ENCODE data around the gene CSNK1D. TPM values are rescaled to one million over a fixed set of nuclear protein-coding genes. Genes with fewer than 3 reads are reported as not detected.

Gene CSNK1D
- total and polyA plus RNA-seq, 2 experiments from 2014 or later = 55.3 to 66.4 TPM

DNA sequence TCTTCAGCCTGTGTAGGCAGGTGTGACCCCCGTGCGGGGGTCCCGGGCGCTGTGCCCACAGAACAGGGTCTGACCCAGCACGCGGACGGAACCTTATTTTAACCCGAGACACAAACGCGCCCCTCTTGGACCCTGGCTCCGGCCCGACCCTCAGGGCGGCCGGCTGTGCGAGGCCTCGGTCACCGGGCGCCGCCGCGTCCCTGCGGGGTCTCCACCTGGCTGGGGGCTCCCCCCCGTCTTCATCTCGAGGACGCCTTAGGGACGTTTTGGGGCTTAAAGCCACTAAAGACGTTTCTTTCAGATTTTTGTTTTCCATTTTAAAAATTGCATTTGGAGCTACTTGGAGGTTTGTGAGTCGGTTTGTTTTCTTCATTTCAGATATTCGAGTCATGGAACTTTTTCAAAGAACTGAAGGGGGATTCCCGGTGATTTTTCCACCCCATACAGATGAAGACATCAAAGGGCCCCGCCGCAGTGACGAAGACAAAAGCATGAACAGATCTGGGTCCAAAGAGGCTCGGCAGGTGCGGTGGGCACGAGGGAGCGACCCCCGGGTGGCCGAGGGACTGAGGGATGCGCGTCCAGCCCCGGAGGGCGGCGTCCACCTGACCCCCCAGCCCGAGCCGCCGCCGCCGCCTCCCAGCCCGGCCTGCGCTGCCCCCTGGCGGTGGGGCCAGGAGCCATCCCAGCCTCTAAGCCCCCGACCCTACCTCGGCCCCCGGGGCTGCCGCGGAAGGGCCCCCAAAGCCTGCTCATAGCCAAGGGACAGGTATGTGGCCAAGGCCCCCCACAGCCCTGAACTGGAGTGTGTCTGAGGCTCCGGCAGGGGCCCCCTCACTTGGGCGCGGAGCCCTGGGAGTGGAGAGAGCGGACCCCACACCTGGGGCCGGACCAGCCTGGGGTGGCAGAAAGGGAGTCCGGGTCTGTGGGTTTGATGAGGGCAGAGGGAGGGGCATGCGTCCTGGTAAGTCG, 47.7 kb upstream of the CSNK1D start:
- Histone ChIP-seq H3K9me2 (ENCODE audit: insufficient read depth) (no peaks in the 10 kb centered on the region), H2AFZ (peak overlapping the region; percentile 80; the same call in 1 of the 2 replicates), H3K4me1 (ENCODE audit: insufficient read depth) (no peaks in the 10 kb centered on the region), H3K27me3 (ENCODE audit: insufficient read depth) (no peaks in the 10 kb centered on the region), H3K36me3 (ENCODE audit: insufficient read depth) (no peaks in the 10 kb centered on the region), H3F3A (replicated peaks; ENCODE audit: low read depth) (peaks cover 14% of the 10 kb centered on the region), H3K79me2 (replicated peaks; ENCODE audit: insufficient read depth) (no peaks in the 10 kb centered on the region), H4K20me1 (replicated peaks; ENCODE audit: insufficient read depth) (no peaks in the 10 kb centered on the region), H3K4me3 (no peak overlapping the region), H3K27ac (ENCODE audit: low read depth) (no peak overlapping the region), H3K4me2 (no peak overlapping the region)
- DNase-seq (ENCODE audit: low spot score) (peak; percentile 74), ATAC-seq (peak; percentile 78)
- peaks cover 2% of the 10 kb centered on the region; the same call in 2 of the 3 replicates for H3K4me1 Mint-ChIP-seq
- peaks cover 9% of the 10 kb centered on the region for H3K27me3 Mint-ChIP-seq (ENCODE audit: insufficient read depth, low read depth, poor library complexity)
- TF ChIP-seq NANOG (IDR thresholded peaks at IDR 0.05; ENCODE audit: borderline replicate concordance) (no peak), CTCF (conservative IDR thresholded peaks at IDR 0.05; ENCODE audit: low read depth in 2 of 2) (peak; percentile 74 to 81)
- H3K36me3 Mint-ChIP-seq (ENCODE audit: low read depth) = no peaks in the 10 kb centered on the region
- peak overlapping the region; percentile 16; the same call in 1 of the 3 replicates for H3K4me3 Mint-ChIP-seq
- no peak overlapping the region for H3K27ac Mint-ChIP-seq
- H3K9me3 Mint-ChIP-seq = no peaks in the 10 kb centered on the region

DNA sequence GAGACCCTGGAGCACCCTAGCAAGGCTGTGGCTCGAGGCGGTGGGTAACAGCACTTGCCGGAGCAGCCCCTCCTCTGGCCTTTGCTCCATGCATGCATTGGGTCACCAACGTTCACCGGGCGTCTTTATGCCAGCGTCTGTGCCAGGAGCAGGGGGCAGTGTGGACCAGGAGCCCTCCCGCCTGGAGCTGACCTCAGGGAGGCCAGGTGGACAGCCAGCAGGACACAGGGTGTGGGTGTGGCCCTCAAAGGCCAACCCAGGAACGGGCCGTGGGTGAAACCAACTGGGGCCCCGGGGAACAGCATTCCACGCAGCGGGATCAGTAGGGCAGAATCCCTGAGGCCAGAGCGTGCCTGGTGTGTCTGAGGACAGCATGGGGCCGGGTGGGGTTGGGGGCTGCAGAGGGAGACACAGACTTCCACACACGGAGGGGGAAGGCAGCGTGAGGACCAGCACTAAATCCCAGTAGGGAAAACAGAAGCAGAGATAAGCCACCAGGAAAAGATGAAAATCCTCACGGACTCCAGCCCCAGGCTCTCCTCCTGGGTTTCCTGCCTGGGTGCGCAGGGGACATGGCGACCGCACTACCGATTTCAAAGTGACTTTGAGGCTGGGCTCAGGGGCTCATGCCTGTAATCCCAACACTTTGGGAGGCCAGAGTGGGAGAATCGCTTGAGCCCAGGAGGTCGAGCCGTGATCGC, 46.8 kb upstream of the CSNK1D start:
- no peaks in the 10 kb centered on the region for H3K36me3 ChIP-seq (ENCODE audit: insufficient read depth)
- H3K27ac Mint-ChIP-seq = no peak overlapping the region
- no peaks in the 10 kb centered on the region for H3K27me3 ChIP-seq (ENCODE audit: insufficient read depth)
- ATAC-seq = no peak
- no peaks in the 10 kb centered on the region for H3K9me3 Mint-ChIP-seq
- H4K20me1 ChIP-seq (replicated peaks; ENCODE audit: insufficient read depth) = no peaks in the 10 kb centered on the region
- no peak overlapping the region for H3K4me3 ChIP-seq
- no peaks in the 10 kb centered on the region for H3K4me1 ChIP-seq (ENCODE audit: insufficient read depth)
- H3K27me3 Mint-ChIP-seq (ENCODE audit: insufficient read depth, low read depth, poor library complexity) = peaks cover 12% of the 10 kb centered on the region
- peaks cover 9% of the 10 kb centered on the region; the same call in 2 of the 3 replicates for H3K4me1 Mint-ChIP-seq
- no peak overlapping the region for H2AFZ ChIP-seq
- H3K9me2 ChIP-seq (ENCODE audit: insufficient read depth) = no peaks in the 10 kb centered on the region
- no peak overlapping the region for H3K4me3 Mint-ChIP-seq
- H3K4me2 ChIP-seq = no peak overlapping the region
- no peaks in the 10 kb centered on the region for H3K36me3 Mint-ChIP-seq (ENCODE audit: low read depth)
- DNase-seq (ENCODE audit: low spot score) = no peak
- H3K27ac ChIP-seq (ENCODE audit: low read depth) = no peak overlapping the region
- peaks cover 14% of the 10 kb centered on the region for H3F3A ChIP-seq (replicated peaks; ENCODE audit: low read depth)
- H3K79me2 ChIP-seq (replicated peaks; ENCODE audit: insufficient read depth) = no peaks in the 10 kb centered on the region
- TF ChIP-seq ZNF114 (CRISPR knock-in tag; IDR thresholded peaks at IDR 0.05) (no peak), NANOG (IDR thresholded peaks at IDR 0.05; ENCODE audit: borderline replicate concordance) (no peak), ZNF331 (CRISPR knock-in tag; IDR thresholded peaks at IDR 0.05; ENCODE audit: low read depth) (no peak), JUNB (IDR thresholded peaks at IDR 0.05; ENCODE audit: unreplicated experiment) (no peak), STAT1 (IDR thresholded peaks at IDR 0.05; ENCODE audit: unreplicated experiment) (no peak), CTCF (conservative IDR thresholded peaks at IDR 0.05; ENCODE audit: low read depth in 2 of 2) (no peak), POLR2AphosphoS5 (IDR thresholded peaks at IDR 0.05; ENCODE audit: low read depth) (no peak)
- TF ChIP-seq, protein P1, sequence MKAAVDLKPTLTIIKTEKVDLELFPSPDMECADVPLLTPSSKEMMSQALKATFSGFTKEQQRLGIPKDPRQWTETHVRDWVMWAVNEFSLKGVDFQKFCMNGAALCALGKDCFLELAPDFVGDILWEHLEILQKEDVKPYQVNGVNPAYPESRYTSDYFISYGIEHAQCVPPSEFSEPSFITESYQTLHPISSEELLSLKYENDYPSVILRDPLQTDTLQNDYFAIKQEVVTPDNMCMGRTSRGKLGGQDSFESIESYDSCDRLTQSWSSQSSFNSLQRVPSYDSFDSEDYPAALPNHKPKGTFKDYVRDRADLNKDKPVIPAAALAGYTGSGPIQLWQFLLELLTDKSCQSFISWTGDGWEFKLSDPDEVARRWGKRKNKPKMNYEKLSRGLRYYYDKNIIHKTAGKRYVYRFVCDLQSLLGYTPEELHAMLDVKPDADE (IDR thresholded peaks at IDR 0.05) = no peak
